ENCODE results near the gene AGO3.

The AGO3 gene

GRCh38 chr1:36083635-36084496 lies 153.0 kb downstream of the AGO3 start, which contains the start of gene TEKT2:
TEKT2 (plus strand) TSS chr1:36084094; CDS start chr1:36084922, 828 bp downstream.
- no peak for DNase-seq (ENCODE audit: low read depth in 2 of 2)

GRCh38 chr1:36084497-36085115 lies 153.7 kb downstream of the AGO3 start:
- no peak for DNase-seq (ENCODE audit: low read depth in 2 of 2)

GRCh38 chr1:36085126-36085525 lies 154.2 kb downstream of the AGO3 start:
- no peak for DNase-seq (ENCODE audit: low read depth in 2 of 2)

GRCh38 chr1:36085686-36086526 lies 155.0 kb downstream of the AGO3 start:
- DNase-seq (ENCODE audit: low read depth in 2 of 2), result no peak

GRCh38 chr1:36086529-36087232 lies 155.8 kb downstream of the AGO3 start:
- DNase-seq (ENCODE audit: low read depth in 2 of 2), result no peak

GRCh38 chr1:36087233-36088123 lies 156.6 kb downstream of the AGO3 start:
- no peak for DNase-seq (ENCODE audit: low read depth in 2 of 2)

- no peak for DNase-seq (ENCODE audit: low read depth in 2 of 2)
These were observed 157.3 kb downstream of the AGO3 start for GRCh38 chr1:36088265-36088576.

GRCh38 chr1:36088577-36089392 lies 157.9 kb downstream of the AGO3 start, which contains the start of gene ADPRS:
ADPRS (plus strand) TSS chr1:36088892; CDS start chr1:36088905, 13 bp downstream.
- peak; percentile 77 to 78 for DNase-seq (ENCODE audit: low read depth in 2 of 2)

GRCh38 chr1:36089393-36090121 lies 158.7 kb downstream of the AGO3 start:
- no peak for DNase-seq (ENCODE audit: low read depth in 2 of 2)

- no peak for DNase-seq (ENCODE audit: low read depth in 2 of 2)
These were observed 160.2 kb downstream of the AGO3 start for GRCh38 chr1:36091141-36091540.

GRCh38 chr1:36091698-36092097 lies 160.8 kb downstream of the AGO3 start:
- no peak for DNase-seq (ENCODE audit: low read depth in 2 of 2)

GRCh38 chr1:36092166-36092797 lies 161.4 kb downstream of the AGO3 start:
- no peak for DNase-seq (ENCODE audit: low read depth in 2 of 2)

GRCh38 chr1:36092798-36093185 lies 161.9 kb downstream of the AGO3 start:
- DNase-seq (ENCODE audit: low read depth in 2 of 2), result no peak

- no peak for DNase-seq (ENCODE audit: low read depth in 2 of 2)
These were observed 162.3 kb downstream of the AGO3 start for GRCh38 chr1:36093226-36093625.

- DNase-seq (ENCODE audit: low read depth in 2 of 2), result no peak
These were observed 163.0 kb downstream of the AGO3 start for GRCh38 chr1:36093929-36094328.

GRCh38 chr1:36094621-36095061 lies 163.7 kb downstream of the AGO3 start:
- no peak for DNase-seq (ENCODE audit: low read depth in 2 of 2)

- DNase-seq (ENCODE audit: low read depth in 2 of 2), result no peak
These were observed 165.0 kb downstream of the AGO3 start for GRCh38 chr1:36095760-36096405.
